SHP77 treated with DMSO at 0.1 percent for 48 hours (cell line): ENCODE measurements around the gene CLSTN2.
A peak's percentile ranks its signal among the peaks of the same experiment; 100 is the strongest.

Experiments used
- DNase-seq: peaks from one replicate; lab custom pipeline; 2025; lab: John Stamatoyannopoulos, UW

Gene CLSTN2

DNA sequence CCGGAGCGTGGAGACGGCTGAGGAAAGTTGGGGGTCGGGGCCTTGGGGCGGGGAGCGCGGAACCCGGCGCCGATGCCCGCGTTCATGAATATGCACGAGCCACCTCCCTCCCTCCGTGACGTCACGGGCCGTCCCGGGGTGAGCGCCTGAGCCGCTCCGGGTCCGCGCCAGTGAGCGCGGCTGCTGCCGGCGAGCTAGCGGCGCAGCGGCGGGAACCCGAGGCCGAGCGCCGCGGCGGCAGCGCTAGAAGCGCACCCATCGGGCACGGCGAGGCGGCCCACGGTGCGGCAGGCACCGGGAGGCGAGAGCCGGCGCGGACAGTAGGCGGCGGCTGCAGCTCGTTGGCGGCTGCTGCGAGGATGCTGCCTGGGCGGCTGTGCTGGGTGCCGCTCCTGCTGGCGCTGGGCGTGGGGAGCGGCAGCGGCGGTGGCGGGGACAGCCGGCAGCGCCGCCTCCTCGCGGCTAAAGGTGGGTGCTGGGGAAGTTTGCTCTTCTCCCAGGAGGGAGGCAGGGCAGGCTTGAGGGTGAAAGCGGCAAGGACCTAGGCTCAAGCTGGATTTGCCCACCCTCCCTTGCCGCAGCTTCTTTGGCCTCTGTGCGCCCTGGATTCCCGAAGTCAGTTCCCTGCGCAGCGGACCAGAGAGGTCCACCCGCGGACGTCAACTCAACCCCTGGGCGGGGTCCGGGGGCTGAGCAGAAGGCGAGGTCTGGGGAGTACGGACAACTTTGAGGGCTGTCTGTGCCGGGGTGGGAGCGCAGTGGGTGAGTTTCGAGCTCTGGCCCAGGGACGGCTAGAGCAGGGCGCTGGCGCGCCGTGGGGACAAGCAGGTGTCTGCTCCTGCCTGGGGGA, at the start of gene CLSTN2:
Gene CLSTN2 (plus strand): TSS at position 170 of the 850 bp plus-strand sequence.
- DNase-seq: peak; percentile 47

DNA sequence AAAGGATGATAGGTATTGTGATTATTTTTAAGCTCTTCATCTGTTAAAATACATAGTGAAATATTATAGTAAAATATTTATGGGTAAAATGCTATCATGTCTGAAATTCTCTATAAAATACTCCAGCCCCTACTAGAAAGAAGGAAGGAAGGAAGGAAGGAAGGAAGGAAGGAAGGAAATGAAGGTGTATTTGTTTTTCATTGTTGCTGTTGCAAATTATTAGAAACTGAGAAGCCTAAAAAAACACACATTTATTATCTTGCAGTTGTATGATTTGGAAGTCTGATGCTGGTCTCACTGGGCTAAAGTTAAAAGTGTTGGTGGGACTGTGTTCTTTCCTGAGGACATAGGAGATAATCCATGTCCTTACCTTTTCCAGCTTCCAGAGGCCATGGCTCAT, 47.6 kb upstream of the CLSTN2 start:
- DNase-seq: no peak

DNA sequence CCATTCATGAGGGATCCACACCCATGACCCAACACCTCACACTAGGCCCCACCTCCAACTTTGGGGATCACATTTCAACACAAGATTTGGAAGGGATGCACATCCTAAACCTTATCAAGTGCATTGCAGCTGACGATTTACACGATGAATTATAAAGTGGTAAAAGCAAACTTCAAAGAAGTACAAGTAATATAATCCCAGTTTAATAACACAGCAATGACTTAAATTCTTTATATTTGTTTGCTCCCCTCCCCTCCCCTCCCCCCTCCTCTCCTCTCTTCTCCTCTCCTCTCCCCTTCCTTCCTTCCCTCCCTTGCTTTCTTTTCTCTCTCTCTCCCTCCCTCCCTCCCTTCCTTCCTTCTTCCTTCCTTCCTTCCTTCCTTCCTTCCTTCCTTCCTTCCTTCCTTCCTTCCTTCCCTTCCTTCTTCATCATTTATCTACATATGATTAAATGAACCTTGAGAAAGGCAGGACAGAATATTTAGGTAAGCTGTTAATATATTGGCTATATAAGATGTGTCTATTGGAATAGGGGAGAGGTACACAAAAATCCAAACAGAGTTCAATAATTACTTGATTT, 46.3 kb upstream of the CLSTN2 start:
- DNase-seq: no peak

DNA sequence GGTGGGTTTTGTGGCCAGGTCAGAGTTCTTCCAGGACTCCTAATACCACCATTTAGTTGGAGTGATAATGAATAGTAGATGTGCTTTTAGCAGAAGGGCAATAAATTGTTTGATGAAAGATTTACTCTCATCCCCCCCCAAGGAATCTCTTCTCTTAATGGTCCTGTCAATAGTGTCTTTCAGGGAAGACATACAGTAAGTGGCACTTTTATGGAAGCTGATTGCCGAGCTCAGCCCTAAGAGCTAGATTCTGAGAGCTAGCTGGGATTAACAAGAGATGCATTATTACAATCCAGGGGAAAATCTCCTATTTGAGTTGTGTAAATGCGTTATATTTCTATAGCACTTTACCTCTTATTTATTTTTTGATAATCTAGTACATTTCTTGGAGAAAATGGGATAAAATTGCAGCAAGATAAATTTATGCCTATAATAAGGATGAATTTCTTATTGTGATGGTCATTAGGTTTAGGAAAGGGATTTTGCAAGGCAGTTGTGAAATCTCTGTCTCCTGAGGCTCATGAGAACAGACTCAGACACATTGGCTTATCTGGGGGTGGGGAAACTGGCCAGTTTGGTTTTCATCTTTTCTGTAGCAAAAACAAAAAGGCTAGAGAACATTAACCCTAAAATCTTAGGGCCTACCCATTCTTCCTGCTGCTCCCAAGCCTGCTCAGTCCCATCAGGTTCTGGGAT, 41.6 kb upstream of the CLSTN2 start:
- DNase-seq: no peak

DNA sequence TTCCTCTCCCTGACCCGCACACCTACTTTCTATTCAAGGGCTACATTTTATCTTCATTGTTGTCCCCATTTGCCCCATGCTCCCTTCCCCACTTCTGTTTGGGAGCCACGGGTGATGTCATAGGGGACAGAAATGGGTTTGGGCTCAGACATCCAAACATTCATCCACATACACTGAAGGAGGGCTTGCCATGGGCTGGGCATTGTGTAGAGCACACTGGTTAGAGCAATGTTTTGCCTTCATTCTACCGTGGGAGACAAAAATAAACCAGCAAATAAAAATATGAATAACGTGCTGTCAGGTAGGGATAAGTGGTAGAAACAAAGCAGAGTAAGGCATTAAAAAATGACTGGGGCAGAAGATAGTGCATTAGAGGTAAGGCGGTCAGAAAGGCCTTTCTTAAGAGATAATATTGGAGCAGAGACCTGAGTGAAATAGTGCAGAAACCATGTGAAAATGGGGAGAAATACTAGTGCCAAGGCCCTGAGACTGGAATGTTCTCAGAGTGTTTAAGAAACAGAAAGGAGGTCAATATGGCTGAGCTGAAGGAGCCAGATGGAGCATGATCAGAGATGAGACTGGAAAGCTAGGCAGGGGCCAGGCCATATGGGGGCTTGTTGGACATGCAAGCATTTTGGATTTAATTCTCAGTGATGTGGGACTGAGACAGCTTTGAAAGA, 40.9 kb upstream of the CLSTN2 start:
- DNase-seq: no peak

DNA sequence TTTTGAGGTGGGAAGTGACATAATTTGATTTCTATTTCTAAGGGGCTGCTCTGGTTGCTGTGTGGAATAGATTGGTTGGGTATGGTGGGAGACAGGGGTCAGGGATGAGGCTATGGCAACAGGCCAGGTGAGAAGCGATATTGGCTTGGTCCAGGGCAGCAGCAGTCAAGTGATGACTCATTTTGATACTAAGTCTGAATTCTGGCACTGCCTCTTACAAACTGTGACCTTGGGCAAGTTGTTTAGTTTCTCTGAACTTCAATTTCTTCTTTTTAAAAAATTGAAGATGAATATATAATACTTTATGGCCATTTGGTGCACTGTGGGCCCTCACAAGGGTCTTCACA, 40.4 kb upstream of the CLSTN2 start:
- no peak for DNase-seq

DNA sequence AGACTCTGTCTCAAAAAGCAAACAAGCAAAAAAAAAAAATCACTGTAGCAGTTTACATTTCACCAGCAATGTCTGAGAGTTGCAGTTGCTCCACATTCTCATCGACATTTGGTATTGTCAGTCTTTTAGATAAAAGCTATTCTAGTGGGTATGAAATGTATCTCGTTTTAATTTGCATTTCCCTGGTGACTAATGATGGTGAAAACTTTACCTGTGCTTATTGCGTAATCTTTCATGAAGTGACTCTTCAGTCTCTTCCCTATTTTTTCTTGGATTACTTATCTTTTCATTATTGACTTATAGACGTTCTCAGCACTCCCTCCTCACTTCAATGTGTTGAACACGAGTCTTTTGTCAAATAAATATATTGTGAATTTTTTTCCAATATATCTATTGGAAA, 37.2 kb upstream of the CLSTN2 start:
- no peak for DNase-seq

DNA sequence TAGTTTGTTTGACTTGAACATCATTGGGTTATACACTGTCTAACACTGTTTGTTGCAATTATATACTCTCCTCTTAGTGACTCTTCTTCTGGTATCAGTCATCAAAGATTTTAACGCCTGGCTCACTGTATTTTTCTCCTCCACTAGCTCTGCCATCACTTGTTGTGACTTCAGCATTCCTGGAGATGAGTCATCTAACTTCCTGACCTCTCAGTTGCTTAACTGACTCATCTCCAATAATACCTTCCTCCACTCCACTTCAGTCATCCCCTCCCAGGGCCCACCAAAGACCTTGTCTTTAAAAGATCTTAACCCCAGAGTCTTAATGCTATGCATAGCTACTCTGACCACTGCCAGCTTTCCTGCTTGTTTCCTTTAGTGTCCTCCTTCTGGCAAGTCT, 28.6 kb upstream of the CLSTN2 start:
- no peak for DNase-seq

DNA sequence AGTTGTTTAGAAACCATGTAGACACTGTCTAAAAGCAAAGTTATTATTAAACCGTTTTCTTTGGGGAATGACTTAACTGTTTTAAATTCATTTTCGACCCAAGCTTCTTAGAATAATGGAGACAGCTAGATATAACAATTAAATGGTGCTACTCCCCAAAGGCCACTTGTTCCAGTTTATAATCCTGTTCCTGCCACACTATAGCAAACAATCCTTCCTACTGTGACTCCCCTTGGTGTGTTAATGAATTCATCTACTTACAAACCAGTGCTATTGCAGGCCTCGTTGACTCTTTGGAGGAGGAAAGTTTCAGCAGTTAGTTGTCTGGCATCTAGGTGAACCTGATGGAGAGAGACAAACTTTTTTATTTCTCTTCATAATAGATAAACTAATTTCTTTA, 25.2 kb upstream of the CLSTN2 start:
- no peak for DNase-seq

DNA sequence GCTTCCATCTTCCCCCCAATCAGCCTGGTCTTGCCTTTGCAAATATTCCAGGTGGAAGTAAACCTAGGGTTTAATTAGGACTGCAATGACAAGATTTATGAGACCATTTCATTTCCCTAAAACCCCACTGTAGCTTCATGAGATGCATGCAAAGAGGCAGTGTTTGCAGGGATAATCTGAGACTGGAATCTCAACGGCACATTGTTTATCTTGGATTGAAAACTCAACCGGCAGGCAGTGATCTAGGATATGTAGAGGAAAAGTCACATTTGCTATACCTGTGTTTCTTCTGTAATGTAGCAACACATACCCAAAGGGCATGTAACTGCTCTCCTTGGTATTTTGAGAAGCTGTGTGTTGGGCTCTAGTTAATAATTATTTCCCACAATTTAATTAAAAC, 18.7 kb upstream of the CLSTN2 start:
- DNase-seq: no peak

DNA sequence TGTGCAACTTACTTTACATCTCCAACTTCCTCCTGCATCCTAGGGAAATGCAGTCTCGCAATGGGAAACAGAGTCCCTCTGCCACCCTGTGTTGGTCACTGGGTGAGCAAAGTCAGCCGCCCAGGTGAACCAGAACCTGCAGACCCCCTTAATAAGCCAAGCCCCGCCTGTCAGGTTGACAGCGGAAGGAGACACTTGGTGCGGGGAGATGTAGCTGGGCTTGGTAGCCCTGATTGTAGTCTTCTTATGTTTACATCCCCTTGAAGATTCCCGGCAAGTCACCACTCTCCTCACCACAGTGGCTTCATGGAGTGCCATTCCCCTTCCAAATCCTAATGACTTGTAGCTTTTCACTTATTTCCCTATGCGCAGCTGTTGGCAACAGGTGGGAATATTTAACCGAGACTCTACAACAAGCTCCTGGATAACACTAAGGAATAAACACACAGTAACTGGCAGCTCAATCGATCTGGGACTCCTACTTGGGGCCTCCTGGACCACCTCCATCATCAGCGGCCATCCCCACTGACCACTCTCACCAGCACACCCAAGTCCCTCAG, 17.7 kb upstream of the CLSTN2 start:
- no peak for DNase-seq

DNA sequence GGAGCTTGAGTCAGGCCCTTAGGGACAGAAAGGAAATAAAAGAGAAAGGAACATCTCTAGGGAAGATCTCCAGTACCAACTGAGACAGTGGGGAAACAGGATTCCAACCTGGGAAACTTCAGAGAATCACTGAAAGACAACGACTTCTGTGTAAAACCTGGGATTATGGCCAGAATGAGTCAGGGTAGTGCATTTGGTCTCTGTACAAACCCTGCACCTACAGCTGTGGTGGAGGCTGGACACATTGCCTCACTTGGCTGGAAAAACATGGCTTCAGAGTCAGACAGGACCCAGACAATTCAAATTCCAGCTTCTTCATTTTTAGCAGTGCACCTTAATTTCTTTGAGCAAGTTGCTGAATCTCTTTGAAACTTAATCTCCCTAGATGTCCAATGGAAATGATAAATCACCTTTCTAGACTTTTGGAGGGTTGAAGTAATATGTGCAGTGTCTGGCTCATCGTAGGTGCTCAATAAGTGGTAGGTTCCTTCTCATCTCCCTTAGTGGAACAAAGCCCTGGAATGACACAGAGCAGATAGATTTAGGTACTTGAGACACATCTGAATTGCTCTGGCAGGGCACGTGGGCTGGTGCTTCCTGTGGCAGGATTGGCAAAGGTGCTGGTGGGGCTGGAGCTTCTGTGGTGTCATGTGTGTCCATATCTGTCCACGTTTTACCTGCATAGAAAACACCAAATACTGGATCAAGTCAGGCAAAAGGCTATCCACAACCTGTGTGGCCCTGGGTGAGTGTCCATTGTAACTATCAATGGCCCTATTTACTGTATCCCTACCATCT, 6.1 kb upstream of the CLSTN2 start:
- DNase-seq: no peak

DNA sequence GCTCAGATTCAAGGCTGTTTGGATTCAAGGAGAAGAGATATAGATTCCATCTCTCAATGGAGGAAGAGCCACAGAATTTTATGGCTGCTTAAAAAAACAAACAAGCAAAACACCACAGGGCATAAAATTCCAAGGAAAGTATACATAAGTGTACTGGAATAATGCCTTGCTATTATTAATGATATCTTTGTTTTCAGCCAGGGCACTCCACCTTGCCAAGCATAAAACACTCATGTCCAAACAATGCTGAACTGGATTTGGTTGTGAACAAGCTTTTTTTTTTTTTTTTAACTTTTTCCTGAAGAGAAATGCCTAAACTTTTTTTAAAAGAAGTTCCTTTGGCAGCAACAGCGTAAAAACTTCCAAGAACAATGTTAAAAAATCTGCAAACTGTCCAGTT, 4.8 kb upstream of the CLSTN2 start:
- no peak for DNase-seq

DNA sequence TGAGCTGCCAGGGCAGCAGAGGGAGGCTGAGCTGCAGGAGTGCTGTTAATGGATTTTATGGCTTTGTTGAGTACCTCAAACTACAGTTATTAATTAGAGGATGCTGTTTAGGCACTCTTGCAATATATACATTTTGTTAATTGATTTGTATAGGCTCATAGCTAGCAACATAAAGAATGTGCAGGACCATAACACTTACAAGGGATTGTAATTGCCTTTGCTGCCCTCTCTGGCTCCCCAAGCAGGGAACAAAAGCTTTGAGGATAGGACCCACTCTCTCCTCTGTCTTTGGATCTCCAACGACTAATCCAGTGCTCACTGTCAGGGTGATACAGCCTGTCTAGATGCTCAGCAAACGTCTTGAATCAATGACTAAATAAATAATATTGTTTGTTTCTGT, 1.2 kb upstream of the CLSTN2 start:
- no peak for DNase-seq

DNA sequence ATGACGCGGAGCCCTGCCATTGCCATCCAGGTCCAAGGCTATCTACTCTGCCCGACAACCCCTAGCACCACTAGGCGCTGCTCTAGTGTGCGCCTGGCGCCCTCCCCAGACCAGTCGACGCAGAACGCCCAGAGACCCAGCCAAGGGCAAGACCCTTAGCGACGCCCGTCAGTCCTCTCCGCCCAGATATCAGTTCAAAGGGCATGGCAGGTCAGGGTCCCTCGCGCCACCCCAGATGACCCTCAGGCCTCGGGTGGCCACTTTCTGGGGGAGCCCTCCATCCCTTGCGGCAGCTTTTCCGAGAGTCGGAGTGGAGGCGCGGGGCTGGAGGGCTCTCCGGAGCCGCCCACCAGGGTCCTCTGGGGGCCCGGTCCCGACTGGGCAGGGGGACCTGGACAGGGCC, 371 bp upstream of the CLSTN2 start:
- peak; percentile 66 for DNase-seq

DNA sequence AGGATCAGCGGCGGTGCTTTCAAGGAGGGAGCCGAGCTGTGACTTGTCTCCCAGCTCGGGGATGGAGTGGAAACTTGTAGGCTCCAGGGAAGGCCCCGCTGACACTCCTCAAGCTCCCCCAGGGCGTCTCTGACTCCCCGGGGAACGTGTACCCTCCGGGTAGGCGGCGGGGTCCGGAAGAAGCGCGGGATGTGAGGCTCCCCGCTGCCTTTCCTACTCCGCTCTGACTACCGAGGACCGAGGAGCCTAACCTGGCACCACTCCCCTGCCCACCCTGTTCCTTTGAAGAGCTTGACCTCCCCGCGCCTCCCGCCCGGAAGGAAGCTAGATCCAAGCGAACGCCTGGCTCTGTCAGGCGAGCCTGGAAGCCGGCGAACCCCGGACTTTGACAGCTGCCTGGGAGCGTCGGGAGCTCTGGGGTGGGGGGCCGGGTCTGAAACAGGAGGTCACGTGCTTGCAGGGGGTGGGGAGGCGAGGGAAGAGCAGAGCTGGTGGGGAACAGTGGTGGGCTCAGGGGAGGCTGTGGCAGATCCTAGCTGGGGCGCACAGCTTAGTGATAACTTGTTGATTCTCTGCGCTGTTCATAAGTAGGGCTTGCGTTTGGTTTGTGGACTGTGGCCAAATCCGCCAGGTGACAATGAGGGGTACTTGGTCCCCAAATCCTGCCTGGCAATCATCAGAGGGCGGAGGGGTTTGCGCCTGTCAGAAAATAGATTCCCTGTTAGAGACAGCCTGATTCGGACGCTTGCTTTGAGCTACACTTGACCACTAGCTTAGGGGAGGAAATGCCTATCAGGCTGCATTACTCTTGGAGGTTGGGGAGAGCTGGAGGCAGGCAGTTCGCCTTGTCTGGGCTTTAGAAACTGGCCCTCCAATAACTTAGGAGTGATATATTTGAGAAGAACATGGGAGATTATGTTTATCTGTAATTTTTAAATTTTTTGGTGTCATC, 1.2 kb downstream of the CLSTN2 start:
- no peak for DNase-seq

DNA sequence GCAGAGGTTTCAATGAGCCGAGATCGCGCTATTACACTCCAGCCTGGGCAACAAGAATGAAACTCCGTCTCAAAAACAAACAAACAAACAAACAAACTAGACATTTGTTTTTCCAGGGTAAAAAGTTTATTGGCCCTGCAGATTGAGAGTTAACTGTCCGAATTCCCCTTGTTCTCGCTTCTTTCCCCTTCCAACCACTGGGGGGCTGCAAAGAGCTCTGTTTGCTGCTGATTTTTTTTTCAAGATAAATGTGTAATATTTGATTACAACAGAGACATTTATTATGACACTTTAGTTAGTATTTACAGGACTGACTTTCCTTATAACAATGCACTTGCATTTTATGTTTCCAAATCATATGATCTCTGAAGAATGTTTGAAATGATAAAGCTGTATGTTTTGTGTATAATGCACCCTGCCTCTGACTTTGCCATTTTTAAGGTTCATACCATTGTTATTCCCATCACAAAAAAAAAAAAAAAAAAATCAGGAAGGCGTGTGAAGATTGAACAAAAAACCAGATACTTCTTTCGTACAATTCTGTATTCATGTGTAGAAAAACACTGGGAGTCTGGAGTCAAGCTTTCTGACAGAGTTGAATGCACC, 2.8 kb downstream of the CLSTN2 start:
- DNase-seq: no peak

DNA sequence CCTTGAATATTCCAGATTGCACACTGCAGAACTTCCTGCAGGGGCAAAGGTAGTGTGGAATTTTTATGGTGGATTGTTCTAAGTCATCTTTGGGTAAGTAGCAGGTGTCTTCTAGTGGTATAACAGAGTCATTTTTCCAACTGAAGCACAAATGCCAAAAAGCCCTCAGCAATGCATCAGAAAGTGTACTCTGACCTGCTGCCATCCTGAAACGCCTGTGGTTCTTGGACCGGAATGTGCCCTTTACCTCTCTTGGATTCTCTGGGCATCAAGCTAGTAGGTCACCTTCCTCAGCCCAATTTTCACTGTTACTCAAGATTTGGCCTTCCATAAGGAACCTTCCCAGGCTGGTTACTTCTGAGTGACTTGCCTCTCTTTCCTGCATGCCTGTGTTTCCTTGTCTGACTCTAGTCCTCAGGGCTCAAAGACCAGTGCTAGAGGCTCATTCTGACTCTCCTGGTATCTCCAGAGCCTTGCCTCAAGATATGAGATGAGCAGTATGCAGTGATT, 4.8 kb downstream of the CLSTN2 start:
- no peak for DNase-seq

DNA sequence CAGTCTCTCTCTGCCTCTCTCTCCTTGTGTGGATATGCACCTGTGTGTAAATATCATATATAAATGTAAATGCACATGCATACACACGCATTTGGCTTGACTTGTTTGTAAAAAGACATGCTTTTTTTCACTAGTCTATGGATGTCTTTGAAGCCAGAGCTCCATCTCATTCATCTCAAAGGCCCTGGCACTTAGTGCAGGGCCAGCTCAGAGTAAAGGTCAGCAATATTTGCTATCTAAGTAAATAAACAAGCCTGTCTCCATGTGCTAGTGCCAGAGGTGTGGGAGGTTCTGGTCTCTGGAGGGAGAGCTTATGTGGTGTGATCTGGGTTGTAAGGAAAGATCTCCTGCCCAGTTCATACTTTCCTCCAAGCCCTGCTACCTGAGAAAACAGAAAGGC, 5.6 kb downstream of the CLSTN2 start:
- DNase-seq: no peak

DNA sequence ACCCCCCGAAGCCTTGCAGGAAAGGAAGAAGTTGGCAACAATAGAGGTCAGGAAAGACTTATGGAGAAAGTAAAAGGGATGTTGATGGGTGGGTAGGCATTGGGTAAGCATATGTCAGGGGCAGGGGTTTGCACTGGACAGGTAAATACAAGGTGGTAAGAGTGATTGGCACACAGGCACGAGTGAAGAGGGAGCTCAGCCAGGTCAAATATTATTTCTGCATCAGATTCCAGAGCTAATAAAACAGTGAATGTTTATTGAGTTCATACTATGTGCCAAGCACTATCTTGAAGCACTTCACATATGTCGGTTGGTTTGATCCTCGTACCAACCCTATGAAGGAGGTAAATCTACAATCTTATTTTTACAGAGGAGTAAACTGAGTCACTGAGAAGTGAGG, 6.6 kb downstream of the CLSTN2 start:
- DNase-seq: no peak
